Lower leg skin (tissue), 4 donors: ENCODE measurements around the gene ABCG1. TPM values are rescaled to one million over a fixed set of nuclear protein-coding genes. Genes with fewer than 3 reads are reported as not detected.

ENCODE experiments used
- DNase-seq, 2 donors: peaks; one replicate each; pipeline ENCODE4 v3.0.0-alpha.2; 2019; ENCODE audit warnings: low spot score in 2 of 2
- H3K4me3 ChIP-seq: fragments of 200-600 bp; sonication (generic); 2 replicates; pipeline ENCODE4 v1.5.1; 2017; ENCODE audit warnings: mild to moderate bottlenecking, low read depth; ENCODE audit not compliant: poor library complexity, severe bottlenecking
- POLR2A ChIP-seq, 2 donors: fragments of 450-650 bp; IDR thresholded peaks; one replicate each; pipeline ENCODE4 v1.6.1; 2016 to 2017; ENCODE audit warnings: antibody characterized with exemption in 2 of 2, mild to moderate bottlenecking in 1 of 2, moderate library complexity in 1 of 2
- WGBS, 2 donors: methylation state at CpG; one replicate each; pipeline ENCODE4 v1.1.5; 2018; 5-methylcytosine and 5-hydroxymethylcytosine counted together
- intact Hi-C: fragments of 100-400 bp; cut with DNase I; formaldehyde crosslinking; loops from one replicate; pipeline ENCODE4 v1.15.0; 2023; ENCODE audit warnings: low total_unique reads
- total RNA-seq, 4 donors: library from RNA; depleted of rRNA; stranded (reverse); fragments of >200 nt; gene quantifications; one replicate each; pipeline ENCODE4 v1.1.0, GENCODE V29; 2016
- TF ChIP-seq, protein P1 (sequence below), 3 donors: fragments of 450-650 bp; IDR thresholded peaks; one replicate each; pipeline ENCODE4 v1.5.1; 2016; ENCODE audit warnings: antibody characterized with exemption in 3 of 3, mild to moderate bottlenecking in 3 of 3, moderate library complexity in 2 of 3

The ABCG1 gene
- total RNA-seq, 4 donors from 2014 or later: 49.4 to 80.2 (median 52.7) TPM

DNA sequence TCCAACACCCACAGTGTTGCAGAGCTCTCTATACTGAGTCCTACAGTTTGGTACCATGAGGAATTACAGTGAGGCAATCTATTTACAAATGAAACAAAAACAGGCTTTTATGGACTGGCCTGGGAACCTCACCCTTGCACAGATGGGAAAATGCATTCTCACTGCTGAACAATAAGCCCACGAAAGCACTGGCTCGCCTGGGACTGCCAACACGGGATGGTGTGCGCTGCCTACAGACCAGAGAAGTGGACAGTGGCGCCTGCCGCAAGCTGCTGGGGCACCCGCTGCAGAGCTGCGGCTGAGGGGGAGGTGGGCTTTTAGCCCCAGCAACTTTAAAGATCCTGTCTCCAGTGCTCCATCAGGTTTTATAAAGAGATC is 28.5 kb upstream of the ABCG1 start:
- H3K4me3 ChIP-seq: no peak overlapping the region
- intact Hi-C loops: no loop called here
- no peak for DNase-seq
- WGBS, 2 donors: 93 to 98% methylated on average over 8 of the region's 8 CpGs
- TF ChIP-seq, protein P1, sequence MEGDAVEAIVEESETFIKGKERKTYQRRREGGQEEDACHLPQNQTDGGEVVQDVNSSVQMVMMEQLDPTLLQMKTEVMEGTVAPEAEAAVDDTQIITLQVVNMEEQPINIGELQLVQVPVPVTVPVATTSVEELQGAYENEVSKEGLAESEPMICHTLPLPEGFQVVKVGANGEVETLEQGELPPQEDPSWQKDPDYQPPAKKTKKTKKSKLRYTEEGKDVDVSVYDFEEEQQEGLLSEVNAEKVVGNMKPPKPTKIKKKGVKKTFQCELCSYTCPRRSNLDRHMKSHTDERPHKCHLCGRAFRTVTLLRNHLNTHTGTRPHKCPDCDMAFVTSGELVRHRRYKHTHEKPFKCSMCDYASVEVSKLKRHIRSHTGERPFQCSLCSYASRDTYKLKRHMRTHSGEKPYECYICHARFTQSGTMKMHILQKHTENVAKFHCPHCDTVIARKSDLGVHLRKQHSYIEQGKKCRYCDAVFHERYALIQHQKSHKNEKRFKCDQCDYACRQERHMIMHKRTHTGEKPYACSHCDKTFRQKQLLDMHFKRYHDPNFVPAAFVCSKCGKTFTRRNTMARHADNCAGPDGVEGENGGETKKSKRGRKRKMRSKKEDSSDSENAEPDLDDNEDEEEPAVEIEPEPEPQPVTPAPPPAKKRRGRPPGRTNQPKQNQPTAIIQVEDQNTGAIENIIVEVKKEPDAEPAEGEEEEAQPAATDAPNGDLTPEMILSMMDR (IDR thresholded peaks at IDR 0.05): no peak
- no peak for TF ChIP-seq POLR2A (IDR thresholded peaks at IDR 0.05)

DNA sequence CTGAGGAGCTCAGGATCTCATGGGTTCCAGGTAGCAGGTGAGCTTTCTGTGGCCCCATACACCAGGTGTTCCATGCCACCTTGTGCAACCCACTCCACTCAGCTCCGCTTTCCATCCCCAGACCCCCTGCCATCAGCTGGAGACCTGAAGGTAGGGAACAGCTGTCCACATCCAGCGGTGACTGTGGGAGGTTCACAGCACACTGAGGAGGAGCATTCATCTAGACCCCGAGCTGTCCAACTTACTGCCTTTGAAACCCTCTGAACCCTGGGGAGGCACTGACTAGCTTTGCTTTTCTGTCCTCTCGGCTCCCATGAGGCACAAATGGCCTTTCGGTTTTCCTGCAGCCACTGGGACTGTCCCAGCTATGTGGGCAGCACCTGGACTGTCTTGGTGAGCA is 27.9 kb upstream of the ABCG1 start:
- DNase-seq: no peak
- intact Hi-C loops: no loop called here
- TF ChIP-seq, protein P1 (IDR thresholded peaks at IDR 0.05): no peak
- no peak for TF ChIP-seq POLR2A (IDR thresholded peaks at IDR 0.05)
- 90 to 97% methylated on average over 5 of the region's 5 CpGs for WGBS, 2 donors
- H3K4me3 ChIP-seq: no peak overlapping the region

DNA sequence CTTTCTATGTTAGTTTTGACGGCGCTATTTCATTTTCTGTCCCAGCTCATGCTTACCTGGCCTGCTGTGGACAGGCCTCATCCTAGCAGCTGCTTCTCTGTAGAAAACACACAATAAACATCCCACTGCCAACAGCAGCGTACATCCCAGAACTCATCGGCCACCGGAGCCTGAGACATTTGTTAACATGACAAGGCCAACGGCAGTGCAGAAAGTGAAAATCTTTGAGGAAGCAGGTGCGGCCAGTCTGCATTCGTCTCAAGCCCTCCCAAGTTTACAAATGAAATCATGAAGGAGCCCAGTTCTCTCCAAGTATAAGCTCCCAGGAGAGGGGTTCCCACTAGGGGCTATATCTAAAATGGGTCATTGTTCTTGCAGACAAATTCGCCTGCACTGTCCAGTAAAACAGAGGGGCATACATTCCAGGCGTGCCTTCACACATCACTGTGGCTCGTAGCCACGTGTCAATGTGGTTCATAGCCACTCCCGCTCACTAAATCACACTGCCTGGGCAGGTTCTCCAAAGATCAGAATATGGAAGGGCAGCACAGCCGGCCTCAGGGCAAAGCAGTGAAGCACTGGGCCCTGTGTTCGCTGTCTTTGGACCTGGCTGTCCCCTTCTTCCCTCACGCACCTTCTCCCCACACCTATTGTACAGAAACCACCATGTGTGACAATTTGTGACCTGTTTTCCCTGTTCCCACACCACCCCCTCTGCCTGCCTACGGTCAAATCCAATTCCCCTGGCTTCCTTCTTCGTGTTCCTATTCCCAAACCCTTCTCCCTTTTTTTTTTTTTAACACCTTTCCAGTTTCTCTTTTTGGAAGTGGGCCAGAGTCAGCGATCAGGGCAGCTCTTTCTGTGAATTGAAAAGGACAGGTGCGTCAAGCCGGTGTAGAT is 27.0 kb upstream of the ABCG1 start:
- intact Hi-C loops: no loop called here
- TF ChIP-seq, protein P1 (IDR thresholded peaks at IDR 0.05): no peak
- TF ChIP-seq POLR2A (IDR thresholded peaks at IDR 0.05): no peak
- DNase-seq: no peak
- 60 to 68% methylated on average over 21 of the region's 21 CpGs for WGBS, 2 donors
- H3K4me3 ChIP-seq: no peak overlapping the region

DNA sequence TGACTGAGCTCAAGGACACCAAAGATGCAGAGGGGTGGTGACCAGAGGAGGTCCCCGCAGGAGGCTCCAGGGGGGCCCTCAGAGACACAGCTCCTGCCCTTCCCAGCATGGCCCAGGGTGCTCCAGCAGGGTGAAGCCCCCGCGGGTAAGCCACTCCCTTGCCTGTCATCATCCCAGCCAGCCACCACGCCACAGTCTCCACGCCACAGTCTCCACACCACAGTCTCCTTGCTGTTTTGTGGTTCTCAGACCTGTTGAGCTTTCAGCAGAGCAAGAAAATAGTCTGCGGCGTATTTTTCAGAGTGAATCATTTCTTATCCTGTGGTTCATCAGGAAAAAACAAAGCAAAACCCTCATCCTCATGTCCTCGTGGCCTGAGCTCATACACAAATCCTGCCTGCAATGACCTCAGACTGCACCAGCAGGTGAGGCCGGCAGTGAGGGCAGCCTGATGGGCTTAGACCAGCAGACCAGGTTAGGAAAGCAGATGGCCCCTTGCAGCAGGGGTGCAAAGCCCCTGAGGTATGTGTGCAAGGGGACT is 25.7 kb upstream of the ABCG1 start:
- no peak for DNase-seq
- no peak overlapping the region for H3K4me3 ChIP-seq
- TF ChIP-seq, protein P1 (IDR thresholded peaks at IDR 0.05): no peak
- no peak for TF ChIP-seq POLR2A (IDR thresholded peaks at IDR 0.05)
- intact Hi-C loops: no loop called here
- 69 to 78% methylated on average over 9 of the region's 9 CpGs for WGBS, 2 donors

DNA sequence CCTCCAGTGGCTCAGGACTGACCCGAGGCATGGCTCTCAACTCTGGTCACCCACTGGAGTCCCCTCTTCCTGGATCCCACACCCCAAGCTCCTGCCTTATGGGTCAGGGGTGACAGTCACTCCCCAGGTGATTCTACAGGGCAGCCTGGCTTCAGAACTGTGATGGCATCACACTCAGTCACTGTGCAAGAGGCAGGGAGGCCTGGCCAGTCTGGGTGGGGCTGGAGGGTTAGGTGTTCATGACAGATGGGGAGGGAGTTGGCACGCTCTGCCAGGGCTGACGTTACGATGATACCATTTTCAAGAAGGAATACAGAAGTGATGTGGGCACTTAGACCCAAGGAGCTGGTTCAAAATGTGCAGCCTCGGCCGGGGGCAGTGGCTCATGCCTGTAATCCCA is 25.2 kb upstream of the ABCG1 start:
- no peak overlapping the region for H3K4me3 ChIP-seq
- WGBS, 2 donors: 80 to 83% methylated on average over 5 to 6 of the region's 6 CpGs
- TF ChIP-seq, protein P1 (IDR thresholded peaks at IDR 0.05): no peak
- no peak for TF ChIP-seq POLR2A (IDR thresholded peaks at IDR 0.05)
- no peak for DNase-seq
- intact Hi-C loops: no loop called here
